ENCODE measurements around the gene SLC38A10. TPM values are rescaled to one million over a fixed set of nuclear protein-coding genes. Genes with fewer than 3 reads are reported as not detected.

SLC38A10 gene
- total RNA-seq, 1 donor from 2014 or later, result 70.7 TPM

DNA sequence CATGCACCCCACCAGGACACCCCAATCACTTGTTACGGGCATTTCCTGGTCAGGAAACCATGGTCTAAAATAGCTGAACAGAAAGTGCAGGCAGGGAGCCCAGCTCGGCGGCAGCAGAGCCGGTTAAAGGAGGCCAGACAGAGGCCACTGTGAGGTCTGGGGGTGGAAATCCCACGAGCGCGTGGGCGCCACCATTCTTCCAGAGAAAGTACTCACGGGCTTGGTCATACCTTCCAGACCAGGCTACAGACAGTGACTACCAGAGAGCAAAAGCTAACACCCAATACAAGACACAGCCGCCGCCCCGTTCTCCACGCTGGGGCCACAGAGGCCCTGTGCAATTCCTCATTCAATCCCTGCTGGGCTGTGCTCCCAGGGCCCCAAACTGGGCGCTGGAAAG, 84.2 kb downstream of the SLC38A10 start:
- no peak for DNase-seq (ENCODE audit: low read depth)

DNA sequence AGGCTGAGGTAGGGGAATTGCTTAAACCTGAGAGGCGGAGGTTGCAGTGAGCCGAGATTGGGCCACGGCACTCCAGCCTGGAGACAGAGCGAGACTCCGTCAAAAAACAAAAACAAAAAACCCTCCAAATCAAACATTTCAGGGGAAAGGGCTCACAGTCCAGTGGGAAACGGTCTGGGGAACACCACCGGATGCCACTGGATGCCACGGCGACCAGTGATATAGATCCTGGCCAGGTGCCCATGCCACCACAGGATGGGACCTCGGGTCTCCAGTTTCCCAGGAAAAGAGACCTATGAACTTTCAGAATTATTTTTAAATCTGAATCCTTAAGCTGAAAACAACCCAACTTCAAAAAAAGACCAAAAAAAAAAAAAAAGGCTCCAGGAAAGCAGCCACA, 84.6 kb downstream of the SLC38A10 start:
- DNase-seq (ENCODE audit: low read depth), result no peak

DNA sequence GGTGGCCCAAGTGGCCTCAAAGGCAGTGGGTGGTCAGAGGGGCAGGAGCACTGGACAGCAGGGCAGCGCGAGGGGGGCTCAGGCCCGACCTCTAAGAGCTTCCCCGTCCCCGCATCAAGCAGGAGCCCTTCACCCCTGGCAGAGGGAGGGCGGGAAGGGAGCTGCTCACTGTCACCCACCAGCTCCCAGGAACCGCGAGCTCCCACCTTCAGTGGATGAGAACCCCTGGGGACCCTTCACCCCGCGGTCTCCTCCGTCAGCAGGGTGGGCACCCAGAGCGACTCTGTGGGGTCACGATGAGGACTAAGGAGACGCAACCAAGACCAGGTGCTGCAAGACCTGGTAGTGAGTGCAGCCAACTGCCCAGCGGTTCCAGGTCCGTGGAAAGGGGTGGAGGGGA, 86.0 kb downstream of the SLC38A10 start:
- DNase-seq (ENCODE audit: low read depth), result no peak

DNA sequence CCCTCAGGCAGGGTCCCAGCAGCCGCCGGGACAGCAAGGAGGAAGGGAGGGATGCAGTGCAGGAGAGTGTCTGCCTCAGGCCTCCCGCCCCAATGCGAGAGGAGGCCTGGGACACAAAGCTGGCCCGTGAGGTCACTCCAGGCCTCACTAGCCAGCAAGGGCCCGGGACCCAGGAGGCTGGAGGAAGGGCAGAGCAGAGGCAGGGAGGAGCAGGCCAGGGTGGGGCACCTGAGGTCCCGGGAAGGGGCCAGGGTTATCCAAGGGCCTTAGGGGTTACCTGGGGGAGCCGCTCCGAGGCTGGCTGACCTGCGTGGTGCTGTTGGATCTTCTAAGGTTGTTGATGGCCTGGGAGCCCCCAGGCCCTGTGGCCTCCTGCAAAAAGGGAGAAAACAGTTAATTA, 86.5 kb downstream of the SLC38A10 start:
- DNase-seq (ENCODE audit: low read depth), result no peak

DNA sequence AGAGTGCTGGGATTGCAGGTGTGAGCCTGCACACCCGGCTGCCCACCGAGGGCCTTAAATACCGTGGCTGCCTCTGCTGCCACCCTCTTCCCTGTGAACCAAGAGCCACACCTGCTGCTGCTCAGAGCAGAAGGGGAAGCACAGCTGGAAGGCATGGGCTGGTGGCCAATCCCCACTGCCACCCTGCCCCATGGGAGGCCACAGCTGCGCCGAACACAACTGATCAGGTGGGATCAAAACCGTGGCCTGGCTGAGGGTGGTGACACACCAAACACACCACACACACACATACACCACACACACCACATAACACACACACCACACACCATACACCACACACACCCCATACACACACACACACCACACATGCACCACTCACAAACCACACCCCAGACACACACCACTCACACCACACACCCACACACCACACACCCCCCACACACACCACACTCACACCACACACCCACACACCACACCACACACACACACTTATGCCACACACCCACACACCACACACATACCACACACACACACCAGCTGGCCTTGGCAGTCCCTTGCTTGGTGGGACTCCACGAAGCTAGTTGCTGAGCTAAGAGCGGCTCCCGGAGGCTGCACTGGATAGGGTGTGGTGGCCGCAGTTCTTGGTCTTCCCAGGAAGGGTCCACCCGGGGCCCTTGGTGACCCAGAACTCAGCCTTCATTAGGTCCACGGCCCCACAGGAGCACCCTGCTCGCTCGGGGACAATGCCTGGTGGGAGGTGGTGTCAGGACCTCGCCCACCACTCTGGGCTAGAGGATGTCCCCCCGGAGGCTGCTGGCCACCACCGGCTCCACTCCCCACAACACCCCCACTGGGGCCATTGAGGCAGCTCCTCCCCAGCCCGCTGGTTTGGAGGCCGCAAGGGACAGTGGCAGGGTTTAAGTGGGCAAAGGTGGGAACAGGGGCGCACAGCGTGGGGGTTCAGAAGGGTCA, 87.2 kb downstream of the SLC38A10 start:
- peak; percentile 53 for DNase-seq (ENCODE audit: low read depth)

DNA sequence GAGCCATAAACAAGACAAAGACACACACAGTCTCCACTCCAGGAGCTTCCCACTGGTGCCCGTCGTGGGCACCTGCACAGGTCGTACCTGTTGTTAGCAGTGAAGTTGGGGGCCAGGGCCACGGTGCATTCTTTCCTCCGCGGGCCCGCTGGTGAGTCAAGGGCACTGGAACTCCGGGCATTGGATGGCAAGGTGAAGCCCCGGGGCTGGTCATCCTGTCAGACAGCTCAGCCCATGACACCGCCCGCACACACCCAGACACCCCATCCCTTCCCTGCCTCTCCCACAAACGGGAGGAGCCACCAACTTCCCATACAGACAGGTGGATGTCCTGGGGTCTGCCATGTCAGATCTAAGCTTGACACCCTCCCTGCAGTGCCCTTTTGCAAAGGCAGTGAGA, 88.5 kb downstream of the SLC38A10 start:
- no peak for DNase-seq (ENCODE audit: low read depth)

DNA sequence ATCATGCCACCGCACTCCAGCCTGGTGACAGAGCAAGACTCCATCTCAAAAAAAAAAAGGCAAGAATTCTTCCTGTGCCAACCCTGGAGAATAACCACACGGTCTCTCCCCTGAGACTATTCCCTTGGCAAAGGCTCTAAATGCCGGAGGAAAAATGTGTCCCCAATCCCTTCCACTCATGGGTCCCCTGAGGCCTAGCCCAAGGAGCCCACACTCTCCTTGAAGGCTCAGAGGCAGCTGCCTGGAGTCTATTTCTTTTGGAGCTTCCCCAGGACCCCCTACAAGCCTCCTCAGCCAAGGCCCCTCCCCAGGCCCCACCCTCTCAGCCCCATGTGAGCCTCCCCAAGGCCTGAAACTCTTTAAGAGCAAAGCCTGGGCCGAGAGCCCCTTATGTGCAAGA, 88.9 kb downstream of the SLC38A10 start:
- DNase-seq (ENCODE audit: low read depth), result no peak

DNA sequence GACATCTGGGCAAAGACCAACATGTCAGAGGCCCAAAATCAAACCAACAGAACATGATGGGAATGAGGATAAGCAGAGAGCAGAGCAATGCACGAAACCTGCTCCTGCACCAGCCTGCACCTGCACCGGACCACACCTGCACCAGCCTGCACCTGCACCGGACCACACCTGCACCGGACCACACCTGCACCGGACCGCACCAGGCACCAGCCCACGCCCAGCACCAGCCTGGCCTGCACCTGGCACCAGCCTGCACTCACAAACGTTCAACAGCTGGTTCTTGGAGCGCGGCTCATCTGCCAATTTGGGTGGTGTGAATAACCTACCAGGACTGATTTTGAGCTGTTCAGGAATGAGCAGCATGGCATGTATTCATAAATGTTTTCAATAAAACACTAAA, 90.5 kb downstream of the SLC38A10 start:
- no peak for DNase-seq (ENCODE audit: low read depth)

DNA sequence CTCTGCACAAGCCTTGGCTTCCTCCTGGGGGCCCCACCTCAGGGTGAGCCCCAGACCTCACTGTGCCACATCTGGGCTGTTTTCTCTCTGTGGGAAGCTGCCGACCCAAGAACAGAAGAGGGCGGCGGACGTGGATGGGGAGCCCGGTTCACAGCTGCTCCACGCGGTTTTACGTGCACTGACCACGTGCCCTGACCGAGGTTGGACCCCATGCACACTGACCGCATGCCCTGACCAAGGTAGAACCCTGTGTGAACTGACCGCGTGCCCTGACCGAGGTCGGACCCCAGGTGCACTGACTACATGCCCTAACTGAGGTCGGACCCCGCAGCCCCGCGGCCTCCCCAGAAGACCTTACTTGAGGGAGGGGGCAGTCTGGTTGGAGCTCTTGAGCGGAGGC, 92.0 kb downstream of the SLC38A10 start:
- no peak for DNase-seq (ENCODE audit: low read depth)

DNA sequence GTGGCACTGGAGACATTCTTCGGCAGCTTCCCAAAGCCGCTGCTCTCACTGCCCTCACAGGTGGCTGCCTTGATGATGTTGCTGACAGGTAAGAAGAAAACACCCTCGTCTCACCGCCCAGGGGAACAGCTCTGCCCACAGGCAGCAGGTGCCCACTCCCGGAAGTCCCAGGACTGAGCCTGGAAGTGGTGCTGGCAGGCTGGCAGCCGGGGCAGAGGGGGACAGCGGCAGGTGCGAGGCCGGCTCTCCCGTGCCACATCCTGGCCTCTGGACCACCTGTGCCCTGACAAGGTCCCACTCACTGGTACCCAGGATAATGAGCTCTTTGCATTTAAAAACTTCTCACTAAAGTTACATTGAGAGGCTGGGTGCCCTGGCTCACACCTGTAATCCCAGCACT, 92.8 kb downstream of the SLC38A10 start:
- DNase-seq (ENCODE audit: low read depth), result no peak

DNA sequence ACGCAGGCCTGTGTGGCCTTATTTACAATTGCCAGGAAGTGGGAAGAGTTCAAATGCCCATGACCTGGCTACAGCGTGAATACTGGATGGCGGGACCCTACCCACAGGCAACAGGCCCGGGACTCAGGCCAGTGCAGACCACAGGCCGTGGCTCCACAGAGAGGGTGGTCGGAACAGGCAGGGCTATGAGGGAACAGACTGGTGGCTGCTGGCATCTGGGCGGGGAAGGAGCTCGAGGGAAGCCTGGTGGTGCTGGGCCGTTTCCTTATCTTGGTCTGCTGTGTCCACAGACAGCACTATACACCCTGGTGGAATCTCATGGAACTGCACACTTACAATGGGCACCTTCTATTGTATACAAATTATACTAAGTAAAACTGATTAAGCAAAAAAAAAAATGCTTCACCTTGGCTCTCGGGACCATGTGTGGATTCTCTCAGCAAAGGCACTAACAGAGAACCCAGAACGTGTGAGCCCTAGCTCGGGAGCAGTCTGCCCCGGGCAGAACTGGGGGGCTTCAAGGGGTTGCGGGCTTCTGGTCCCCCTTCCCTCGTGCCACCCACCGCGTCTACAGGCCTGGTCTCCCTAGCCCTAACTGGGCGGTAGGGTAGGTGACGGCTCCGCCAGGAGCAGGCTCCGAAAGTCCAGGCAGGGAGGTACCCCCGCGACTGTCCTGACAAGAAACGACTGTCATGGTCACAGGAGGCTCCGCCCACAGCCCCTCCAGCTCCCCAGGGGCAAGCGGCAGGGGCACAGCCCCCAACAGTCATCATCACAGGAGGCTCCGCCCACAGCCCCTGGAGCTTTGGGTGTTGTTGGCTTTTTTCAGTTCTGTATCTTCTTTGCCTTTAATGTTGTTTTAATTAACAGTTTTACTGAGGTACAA, 94.2 kb downstream of the SLC38A10 start:
- peak; percentile 78 for DNase-seq (ENCODE audit: low read depth)

DNA sequence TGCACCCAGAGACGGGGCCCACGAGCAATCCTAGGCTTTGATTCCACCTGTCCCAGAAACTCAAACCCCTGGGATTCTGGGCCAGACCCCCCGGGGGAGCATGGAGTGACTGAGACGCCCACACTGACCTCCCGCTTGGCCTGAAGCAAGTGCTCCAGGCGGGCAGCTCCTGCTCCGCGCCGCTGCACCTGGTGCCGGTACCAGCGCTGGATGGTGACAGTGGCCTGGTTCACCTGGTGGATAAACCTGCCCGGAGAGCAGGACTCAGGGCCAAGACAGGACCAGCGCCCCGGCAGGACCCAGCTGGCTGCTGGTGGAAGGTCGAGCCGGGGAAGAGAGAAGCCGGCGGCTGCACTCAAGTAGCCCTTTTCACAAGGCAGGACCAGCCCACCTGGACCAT, 94.9 kb downstream of the SLC38A10 start:
- DNase-seq (ENCODE audit: low read depth), result no peak

DNA sequence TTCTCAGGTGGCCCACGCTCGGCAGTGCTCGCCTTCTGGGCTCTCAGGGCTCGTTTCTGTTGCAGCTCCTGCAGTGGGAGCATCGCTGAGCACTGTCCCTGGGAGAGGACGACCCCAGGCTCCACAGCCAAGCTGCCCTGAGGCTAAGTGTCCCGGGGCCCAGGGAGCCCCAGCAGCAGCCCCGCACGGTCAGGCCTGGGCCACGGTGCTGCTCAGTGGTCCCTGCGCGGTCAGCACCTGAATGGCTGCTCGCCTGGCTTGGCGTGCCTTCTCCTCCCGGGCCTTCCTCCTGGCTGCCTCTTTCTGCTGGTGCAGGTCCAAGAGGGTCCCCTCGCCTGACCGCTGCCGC, 95.7 kb downstream of the SLC38A10 start:
- no peak for DNase-seq (ENCODE audit: low read depth)

DNA sequence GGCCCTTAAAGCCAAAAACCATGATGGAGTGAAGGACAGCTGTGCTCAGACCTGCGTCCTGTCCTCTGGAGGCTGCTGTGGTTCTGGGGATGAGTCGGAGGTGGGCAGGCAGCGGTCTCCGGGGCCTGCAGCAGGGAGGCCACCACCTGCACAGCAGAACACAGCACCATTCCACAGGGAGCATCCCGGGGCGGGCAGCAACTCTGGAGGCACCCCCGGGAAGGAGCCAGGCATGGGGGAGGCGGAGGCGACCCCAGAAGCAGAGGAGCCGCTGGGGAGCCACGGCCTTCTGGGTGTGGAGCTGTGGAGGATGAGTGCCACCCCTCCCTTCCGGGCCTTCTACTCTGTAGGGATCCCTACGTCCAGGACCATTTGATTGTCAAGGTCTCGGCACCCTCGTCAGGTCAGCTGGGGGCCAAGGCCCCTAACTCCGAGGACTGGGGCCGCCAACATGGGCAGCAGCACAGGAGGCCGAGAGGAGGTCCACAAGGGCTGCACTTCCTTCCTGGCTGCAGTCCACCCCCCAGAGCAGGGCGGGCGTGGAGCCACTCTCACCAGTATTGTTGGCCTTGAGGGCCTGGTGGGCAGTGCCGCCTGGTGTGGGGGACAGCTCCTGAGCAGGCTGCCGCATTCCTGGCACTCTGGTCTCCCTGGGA, 96.2 kb downstream of the SLC38A10 start:
- no peak for DNase-seq (ENCODE audit: low read depth)

DNA sequence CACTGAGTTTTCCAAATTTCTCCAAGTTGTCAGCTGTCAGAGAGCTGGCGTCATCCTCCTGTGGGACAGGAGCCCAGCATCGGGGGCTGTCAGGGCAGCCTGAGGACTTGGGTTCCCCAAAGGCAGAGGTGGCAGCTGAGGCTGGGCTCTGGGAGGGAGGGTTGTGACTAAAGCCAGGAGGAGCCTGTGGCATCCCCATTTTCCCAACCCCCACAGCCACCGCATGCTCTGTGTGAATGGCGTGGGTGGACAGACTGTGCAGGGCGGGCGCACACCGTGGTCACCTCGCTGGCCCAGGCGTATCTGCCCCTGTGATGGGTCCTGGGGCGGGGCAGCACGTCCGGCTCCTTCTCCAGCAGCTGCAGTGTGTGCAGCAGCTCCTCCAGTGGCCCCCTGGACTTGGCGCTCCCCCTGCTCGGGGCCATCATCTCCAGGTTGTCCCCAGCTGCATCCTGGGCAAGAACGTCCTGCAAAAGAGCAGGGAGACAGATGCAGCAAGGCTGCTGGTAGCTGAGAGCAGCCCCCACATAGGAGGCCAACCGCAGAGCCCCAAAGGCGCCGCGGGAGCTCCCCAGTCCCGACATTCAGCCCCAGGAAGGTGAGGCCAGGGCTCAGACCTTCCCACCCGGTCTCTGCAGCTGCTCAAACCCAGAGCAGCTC, 97.1 kb downstream of the SLC38A10 start:
- no peak for DNase-seq (ENCODE audit: low read depth)

DNA sequence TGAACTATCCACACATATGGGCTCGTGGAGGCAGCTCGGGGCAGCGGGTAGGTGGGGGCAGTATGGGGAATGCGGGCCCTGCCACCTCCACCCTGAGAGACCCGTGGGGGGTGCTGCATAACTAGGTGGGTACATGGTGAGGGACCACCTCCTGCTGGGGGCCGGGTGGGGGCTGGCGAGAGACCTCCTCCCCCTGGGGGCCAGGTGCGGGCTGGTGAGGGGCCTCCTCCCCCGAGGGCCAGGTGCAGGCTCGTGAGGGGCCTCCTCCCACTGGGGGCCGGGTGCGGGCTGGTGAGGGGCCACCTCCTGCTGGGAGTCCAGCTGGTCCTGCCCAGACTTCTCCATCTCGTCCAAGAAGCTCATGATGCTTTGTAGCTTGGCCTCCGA, 97.7 kb downstream of the SLC38A10 start:
- no peak for DNase-seq (ENCODE audit: low read depth)

DNA sequence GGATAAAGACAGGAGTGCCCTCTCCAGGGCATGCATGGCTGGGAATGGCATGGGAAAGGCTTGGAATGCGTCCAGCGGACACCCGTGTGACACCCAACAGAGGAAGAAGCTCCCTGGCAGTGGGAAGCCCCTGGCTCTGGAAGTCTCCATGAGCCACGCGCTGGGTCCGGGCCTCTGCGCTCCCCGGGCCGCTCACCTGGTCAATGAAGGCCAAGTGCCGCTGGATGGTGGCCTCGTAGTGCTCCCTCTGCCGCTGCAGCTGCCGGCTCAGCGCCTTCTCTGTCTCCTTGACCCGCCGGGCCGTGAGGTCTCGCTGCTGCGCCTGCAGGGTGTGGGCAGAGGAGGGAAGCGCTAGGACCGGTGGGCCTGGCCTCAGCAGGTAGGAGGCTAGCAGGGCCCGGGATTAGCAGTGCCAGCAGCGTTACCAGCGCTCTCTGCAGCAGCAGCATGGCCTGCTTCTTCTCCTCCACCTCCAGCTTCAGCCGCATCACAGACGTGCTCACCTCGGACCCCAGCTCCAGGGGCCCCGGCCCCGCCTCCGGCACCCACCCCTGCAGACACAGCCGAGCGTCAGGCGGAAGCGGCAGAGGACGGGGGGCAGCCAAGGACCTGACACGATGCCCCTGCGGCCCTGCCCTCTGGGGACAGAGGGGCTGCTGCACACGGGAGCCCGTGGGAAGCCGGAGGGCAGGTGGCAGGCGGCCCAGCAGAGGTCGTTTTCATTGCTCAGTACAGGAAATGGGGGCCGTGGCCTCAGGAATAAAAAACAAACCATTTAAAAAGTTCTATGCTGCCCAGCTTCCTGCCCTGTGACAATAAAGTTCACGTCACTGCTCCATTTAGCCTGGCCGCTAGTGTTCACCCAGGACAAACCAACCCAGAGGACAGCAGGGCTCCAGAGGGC, 98.3 kb downstream of the SLC38A10 start:
- DNase-seq (ENCODE audit: low read depth), result no peak

DNA sequence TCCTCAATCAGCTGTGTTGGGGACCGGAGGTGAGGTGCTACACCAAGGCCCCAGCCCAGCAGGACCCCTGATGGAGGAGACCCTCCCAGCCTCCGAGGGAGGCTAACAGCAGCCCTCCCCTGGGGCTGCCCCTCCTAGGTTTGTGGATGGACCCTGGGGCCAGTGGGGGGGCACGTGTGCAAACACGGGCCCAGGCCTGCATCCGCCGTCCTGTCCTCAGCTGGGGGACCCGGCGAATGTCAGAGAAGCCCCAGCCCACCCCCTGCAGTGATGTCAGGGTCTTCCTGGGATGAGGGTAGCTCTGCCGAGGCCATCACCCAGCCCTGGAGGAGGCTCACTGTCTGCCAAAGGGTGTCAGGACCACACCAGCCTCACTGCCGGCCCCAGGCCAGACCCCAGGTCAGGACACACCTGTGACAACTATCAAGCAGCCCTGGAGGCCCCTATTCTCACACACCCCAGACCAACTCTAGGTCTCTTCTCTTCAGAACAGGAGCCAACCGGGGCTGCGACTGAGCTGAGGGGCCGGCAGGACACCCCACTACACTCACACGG, 99.1 kb downstream of the SLC38A10 start:
- no peak for DNase-seq (ENCODE audit: low read depth)
